ENCODE measurements around the gene PYROXD2. TPM values are rescaled to one million over a fixed set of nuclear protein-coding genes. Genes with fewer than 3 reads are reported as not detected.

PYROXD2 gene
- total RNA-seq, 1 donor from 2014 or later = 5.6 TPM

DNA sequence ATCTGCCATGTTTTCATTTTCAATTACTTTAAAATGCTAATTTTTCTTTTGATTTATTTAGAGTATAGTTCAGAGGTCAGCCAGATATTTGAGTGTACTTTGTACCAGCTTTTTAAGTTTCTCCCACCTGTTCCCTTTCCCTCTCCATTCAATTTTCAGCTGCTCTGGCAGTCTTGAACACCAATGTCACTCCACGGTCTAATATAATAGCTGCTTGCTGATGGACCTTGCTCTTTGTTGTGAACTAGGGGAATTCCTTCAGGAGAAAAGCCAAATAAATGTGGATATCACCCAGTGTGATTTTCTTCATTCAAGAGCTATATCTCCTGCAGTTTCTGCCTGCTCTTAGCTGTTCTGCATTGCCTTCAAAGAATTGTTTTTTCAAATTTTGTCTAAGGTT, 35.6 kb upstream of the PYROXD2 start:
- DNase-seq (ENCODE audit: low spot score in 2 of 2) = no peak
- TF ChIP-seq, protein P1, sequence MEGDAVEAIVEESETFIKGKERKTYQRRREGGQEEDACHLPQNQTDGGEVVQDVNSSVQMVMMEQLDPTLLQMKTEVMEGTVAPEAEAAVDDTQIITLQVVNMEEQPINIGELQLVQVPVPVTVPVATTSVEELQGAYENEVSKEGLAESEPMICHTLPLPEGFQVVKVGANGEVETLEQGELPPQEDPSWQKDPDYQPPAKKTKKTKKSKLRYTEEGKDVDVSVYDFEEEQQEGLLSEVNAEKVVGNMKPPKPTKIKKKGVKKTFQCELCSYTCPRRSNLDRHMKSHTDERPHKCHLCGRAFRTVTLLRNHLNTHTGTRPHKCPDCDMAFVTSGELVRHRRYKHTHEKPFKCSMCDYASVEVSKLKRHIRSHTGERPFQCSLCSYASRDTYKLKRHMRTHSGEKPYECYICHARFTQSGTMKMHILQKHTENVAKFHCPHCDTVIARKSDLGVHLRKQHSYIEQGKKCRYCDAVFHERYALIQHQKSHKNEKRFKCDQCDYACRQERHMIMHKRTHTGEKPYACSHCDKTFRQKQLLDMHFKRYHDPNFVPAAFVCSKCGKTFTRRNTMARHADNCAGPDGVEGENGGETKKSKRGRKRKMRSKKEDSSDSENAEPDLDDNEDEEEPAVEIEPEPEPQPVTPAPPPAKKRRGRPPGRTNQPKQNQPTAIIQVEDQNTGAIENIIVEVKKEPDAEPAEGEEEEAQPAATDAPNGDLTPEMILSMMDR (IDR thresholded peaks at IDR 0.05) = no peak
- Histone ChIP-seq H3K27ac (no peak overlapping the region), H3K9me3 (no peaks in the 10 kb centered on the region), H3K36me3 (no peaks in the 10 kb centered on the region), H3K4me1 (peaks cover 0 to 6% of the 10 kb centered on the region in 2 donors), H3K27me3 (no peaks in the 10 kb centered on the region), H3K4me3 (no peak overlapping the region)
- intact Hi-C loops (cut with DNase I) = no loop called here

DNA sequence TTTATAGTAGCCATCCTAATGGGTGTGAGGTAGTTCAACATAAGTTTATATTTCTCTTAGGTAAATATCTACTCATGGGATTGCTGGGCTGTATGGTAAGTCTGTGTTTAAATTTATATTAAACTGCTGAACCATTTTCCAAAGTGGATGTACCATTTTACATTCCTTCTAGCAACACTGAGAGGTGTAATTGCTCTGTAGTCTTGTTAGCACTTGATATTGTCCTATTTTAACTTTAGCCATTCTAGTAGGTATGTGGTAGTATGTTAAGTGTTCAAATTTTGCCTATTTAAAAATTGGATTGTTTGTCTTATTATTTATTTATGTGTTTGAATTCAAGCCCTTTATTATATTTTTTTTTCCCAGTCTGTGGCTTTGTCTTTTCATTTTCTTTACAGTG, 34.3 kb upstream of the PYROXD2 start:
- Histone ChIP-seq H3K27ac (no peak overlapping the region), H3K4me1 (peaks cover 0 to 6% of the 10 kb centered on the region in 2 donors), H3K9me3 (no peaks in the 10 kb centered on the region), H3K36me3 (peaks cover 0 to 11% of the 10 kb centered on the region in 2 donors), H3K4me3 (no peak overlapping the region), H3K27me3 (no peaks in the 10 kb centered on the region)
- no peak for DNase-seq (ENCODE audit: low spot score in 2 of 2)
- intact Hi-C loops (cut with DNase I) = loop anchor here (5.0 to 10.0 kb wide), 4 partner anchors 137 to 1176 kb away; partner anchors contain the start of genes GOT1, LOXL4 and SLC25A28
- TF ChIP-seq, protein P1 (IDR thresholded peaks at IDR 0.05) = no peak

DNA sequence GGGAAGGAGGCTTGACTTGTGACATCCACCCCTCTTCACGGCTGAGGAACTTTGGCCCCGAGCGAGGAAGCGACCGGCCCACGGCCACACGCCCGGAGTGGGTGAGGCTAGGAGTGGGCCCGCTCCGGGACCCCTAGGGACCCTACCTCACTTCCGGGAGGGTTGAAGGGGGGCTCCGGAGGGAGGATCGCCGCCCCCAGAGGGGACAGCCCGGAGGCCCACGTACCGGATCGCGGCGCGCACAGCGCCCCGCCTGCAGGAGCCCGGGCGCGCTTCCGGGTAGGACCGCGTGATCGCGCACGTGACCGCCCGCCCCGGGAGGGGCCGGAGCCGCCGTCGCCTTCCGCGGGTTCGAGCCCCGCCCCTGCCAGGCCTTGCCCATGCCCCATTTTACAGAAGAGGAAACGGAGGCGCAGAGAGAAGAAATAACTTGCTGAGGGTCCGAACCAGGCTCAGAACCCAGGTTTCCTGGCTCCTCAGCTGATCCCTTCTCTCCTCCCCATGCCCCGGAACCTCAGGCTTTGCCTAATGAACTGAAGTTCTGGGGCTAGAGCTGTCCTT, 31.8 kb upstream of the PYROXD2 start, which contains the start of gene HPS1:
Gene HPS1 (minus strand): TSS at position 275 of the 561 bp plus-strand sequence. CDS start 3,695 bp downstream, outside the sequence.
- Histone ChIP-seq H3K27ac (peak within 1 kb of the TSS; percentile 93 to 95), H3K4me1 (peaks cover 0 to 6% of the 10 kb centered on the region in 2 donors), H3K4me3 (peak within 1 kb of the TSS; percentile 74 to 78), H3K27me3 (no peaks in the 10 kb centered on the region), H3K9me3 (no peaks in the 10 kb centered on the region), H3K36me3 (peaks cover 3 to 31% of the 10 kb centered on the region in 2 donors)
- DNase-seq (ENCODE audit: low spot score in 2 of 2) = peak in 1 of 2 donors; percentile 90
- TF ChIP-seq, protein P1 (IDR thresholded peaks at IDR 0.05) = no peak
- intact Hi-C loops (cut with DNase I) = loop anchor here (1.0 to 10.0 kb wide), 6 partner anchors 14 to 1178 kb away; partner anchors contain the start of genes GOT1, LOXL4, PYROXD2 and SLC25A28

DNA sequence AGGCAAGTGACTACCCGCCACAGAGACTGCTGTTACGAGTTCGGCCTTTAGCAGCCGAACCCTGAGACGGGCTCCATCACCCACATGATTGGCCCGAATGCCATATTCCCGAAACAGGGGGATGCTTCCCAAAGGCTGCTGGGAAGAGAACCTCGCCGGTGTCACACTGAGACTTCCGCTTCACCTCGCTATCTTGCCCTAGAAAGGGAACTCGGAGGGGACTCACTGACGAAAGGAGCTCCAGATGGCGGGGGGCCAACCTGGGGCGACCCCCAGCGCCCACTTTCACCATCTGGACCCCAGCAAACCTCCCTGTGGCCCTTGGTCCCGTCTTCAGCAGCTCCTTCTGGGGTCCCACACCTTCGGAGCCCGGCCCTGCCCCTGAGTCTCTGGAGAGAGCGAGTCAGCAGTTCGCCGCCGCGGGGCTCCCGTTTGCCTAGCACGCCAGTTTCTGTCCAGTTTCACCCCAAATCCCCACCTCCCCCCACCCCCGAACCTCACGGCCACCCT, 31.2 kb upstream of the PYROXD2 start:
- peak overlapping the region; percentile 93 to 95 for H3K27ac ChIP-seq
- no peaks in the 10 kb centered on the region for H3K9me3 ChIP-seq
- TF ChIP-seq, protein P1 (IDR thresholded peaks at IDR 0.05) = no peak
- DNase-seq (ENCODE audit: low spot score in 2 of 2) = peak in 1 of 2 donors; percentile 71
- H3K27me3 ChIP-seq = no peaks in the 10 kb centered on the region
- intact Hi-C loops (cut with DNase I) = loop anchor here (1.0 to 10.0 kb wide), 6 partner anchors 14 to 1179 kb away; partner anchors contain the start of genes GOT1, LOXL4, PYROXD2 and SLC25A28
- H3K4me1 ChIP-seq = peaks cover 0 to 6% of the 10 kb centered on the region in 2 donors
- peak overlapping the region; percentile 74 to 78 for H3K4me3 ChIP-seq
- peaks cover 3 to 31% of the 10 kb centered on the region in 2 donors for H3K36me3 ChIP-seq

DNA sequence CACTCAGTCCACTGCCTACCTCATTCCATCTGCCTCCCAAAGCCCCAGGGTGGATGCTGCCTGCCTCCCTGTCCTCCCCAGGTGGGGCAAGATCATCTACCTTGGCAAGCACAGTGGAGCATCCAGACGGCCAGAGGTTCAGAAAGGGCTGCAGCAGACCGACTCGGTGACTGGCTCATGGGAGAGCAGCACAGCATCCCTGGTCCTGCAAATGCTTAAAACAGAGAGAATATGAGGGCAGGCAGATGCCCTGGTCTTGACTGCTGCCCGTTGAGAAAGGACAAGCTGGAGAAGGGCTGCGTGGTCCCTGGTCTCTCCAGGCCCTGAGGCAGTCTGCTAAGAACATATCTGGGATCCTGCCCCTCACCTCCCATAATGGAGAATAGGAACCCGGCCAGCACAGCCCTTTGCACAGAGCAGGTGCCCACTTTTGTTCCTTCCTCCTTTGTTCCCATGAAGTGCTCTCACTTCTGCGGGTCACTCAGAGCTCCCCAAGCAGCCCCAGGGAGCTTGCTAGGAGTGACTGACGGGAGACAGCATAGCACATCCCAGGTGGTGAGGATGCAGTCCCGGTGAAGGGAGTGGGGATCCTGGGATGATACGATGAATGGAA, 30.3 kb upstream of the PYROXD2 start:
- no peaks in the 10 kb centered on the region for H3K27me3 ChIP-seq
- TF ChIP-seq, protein P1 (IDR thresholded peaks at IDR 0.05) = no peak
- intact Hi-C loops (cut with DNase I) = loop anchor here (5.0 to 10.0 kb wide), 4 partner anchors 133 to 1179 kb away; partner anchors contain the start of genes GOT1, LOXL4 and SLC25A28
- peak overlapping the region; percentile 93 to 95 for H3K27ac ChIP-seq
- peaks cover 0 to 6% of the 10 kb centered on the region in 2 donors for H3K4me1 ChIP-seq
- H3K36me3 ChIP-seq = peaks cover 3 to 34% of the 10 kb centered on the region in 2 donors
- no peaks in the 10 kb centered on the region for H3K9me3 ChIP-seq
- peak overlapping the region in 1 of 2 donors; percentile 78 for H3K4me3 ChIP-seq
- no peak for DNase-seq (ENCODE audit: low spot score in 2 of 2)

Data from ascending aorta (tissue), 2 donors.